Natural killer cell (primary cell): Measurements from ENCODE around the gene P2RX6. TPM values are rescaled to one million over a fixed set of nuclear protein-coding genes. Genes with fewer than 3 reads are reported as not detected.

Experiments
- ATAC-seq, 3 donors: fragments of 150-1000 bp in 2 of 3; fragments of 200-7000 bp in 1 of 3; cut with Tn5 transposase; 1 replicate in 1 of 3; 2 replicates in 2 of 3; pipeline ENCODE4 v1.10.0; 2021; ENCODE audit warnings: mild to moderate bottlenecking in 2 of 3, moderate library complexity in 2 of 3
- DNase-seq, 2 donors: peaks; one replicate each; pipeline versions ENCODE4 v3.0.0 to v3.0.0-alpha.2; 2013 to 2021; ENCODE audit warnings: mixed read lengths in 1 of 2
- H3K27ac ChIP-seq: one replicate; pipeline ENCODE4 v1.5.1; 2013; ENCODE audit warnings: mild to moderate bottlenecking, low read length
- H3K27me3 ChIP-seq: one replicate; pipeline ENCODE4 v1.6.1; 2013; ENCODE audit warnings: low read length; ENCODE audit not compliant: control insufficient read depth, insufficient read depth
- H3K36me3 ChIP-seq: one replicate; pipeline ENCODE4 v1.6.1; 2013; ENCODE audit warnings: low read length; ENCODE audit not compliant: control insufficient read depth, insufficient read depth
- H3K4me1 ChIP-seq: one replicate; pipeline ENCODE4 v1.6.1; 2013; ENCODE audit warnings: low read length; ENCODE audit not compliant: control insufficient read depth, insufficient read depth
- H3K4me3 ChIP-seq: one replicate; pipeline ENCODE4 v1.5.1; 2013; ENCODE audit warnings: low read length
- H3K9me3 ChIP-seq: one replicate; pipeline ENCODE4 v1.6.1; 2013; ENCODE audit warnings: low read length; ENCODE audit not compliant: control insufficient read depth, insufficient read depth
- H3K27ac Mint-ChIP-seq, 2 donors: one replicate each; pipeline ENCODE4 v1.8.0; 2022; ENCODE audit warnings: mild to moderate bottlenecking in 2 of 2, mixed read lengths in 2 of 2, moderate library complexity in 1 of 2
- H3K27me3 Mint-ChIP-seq, 2 donors: one replicate each; pipeline ENCODE4 v1.8.0; 2022; ENCODE audit warnings: low read depth in 2 of 2, mixed read lengths in 2 of 2
- H3K36me3 Mint-ChIP-seq: one replicate; pipeline ENCODE4 v1.8.0; 2022; ENCODE audit warnings: mixed read lengths
- H3K4me1 Mint-ChIP-seq, 2 donors: one replicate each; pipeline ENCODE4 v1.8.0; 2022; ENCODE audit warnings: mixed read lengths in 2 of 2
- H3K4me3 Mint-ChIP-seq: one replicate; pipeline ENCODE4 v1.8.0; 2022; ENCODE audit warnings: mild to moderate bottlenecking, moderate library complexity, mixed read lengths
- H3K9me3 Mint-ChIP-seq, 2 donors: one replicate each; pipeline ENCODE4 v1.8.0; 2022; ENCODE audit warnings: mixed read lengths in 2 of 2
- CTCF ChIP-seq: fragments of 200-600 bp; IDR thresholded peaks from one replicate; pipeline ENCODE4 v1.8.0; 2022; ENCODE audit warnings: antibody characterized with exemption
- WGBS: methylation state at CpG from one replicate; pipeline ENCODE4 v1.1.7; 2013; ENCODE audit warnings: missing lambda C conversion rate; ENCODE audit not compliant: insufficient coverage; 5-methylcytosine and 5-hydroxymethylcytosine counted together
- intact Hi-C: fragments of 100-400 bp; cut with micrococcal nuclease; formaldehyde crosslinking; loops from one replicate; pipeline ENCODE4 v1.14.2; 2022
- total RNA-seq, 4 donors: library from RNA; stranded (reverse); fragments of 120-200 nt in 1 of 4; gene quantifications; one replicate each; pipeline versions ENCODE4 v1.2.3 to v1.2.4, GENCODE V29; 2013 to 2022

The P2RX6 gene
- total RNA-seq, 3 donors from 2014 or later (not counting 1 experiment from before 2014, with no cell fraction given): 0.14 to 0.93 (median 0.18) TPM

DNA sequence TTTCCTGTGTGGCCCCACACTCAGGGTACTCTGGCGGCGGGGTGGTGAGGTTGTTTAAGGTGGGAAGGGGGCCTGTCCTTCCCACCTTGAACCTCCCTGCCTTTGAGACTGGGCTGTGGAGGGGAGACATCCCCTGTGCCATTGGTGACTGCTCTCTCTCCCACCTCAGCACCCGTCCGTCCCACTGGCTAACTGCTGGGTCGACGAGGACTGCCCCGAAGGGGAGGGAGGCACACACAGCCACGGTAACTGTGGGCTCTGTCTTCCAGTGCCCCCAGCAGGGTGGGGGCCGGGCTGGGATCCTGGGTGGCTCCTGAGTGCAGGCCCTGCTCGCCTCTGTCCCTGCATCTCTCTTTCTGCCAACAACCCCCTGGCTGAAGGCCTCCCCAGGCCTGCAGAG is 7.5 kb downstream of the P2RX6 start:
- Histone ChIP-seq H3K27ac (no peak overlapping the region), H3K27me3 (no peaks in the 10 kb centered on the region), H3K36me3 (no peaks in the 10 kb centered on the region), H3K4me1 (peaks cover 10% of the 10 kb centered on the region), H3K9me3 (no peaks in the 10 kb centered on the region), H3K4me3 (no peak overlapping the region)
- WGBS: 82% methylated on average over 8 of the region's 10 CpGs
- no peak overlapping the region for H3K4me3 Mint-ChIP-seq
- ATAC-seq: no peak
- H3K36me3 Mint-ChIP-seq: no peaks in the 10 kb centered on the region
- no peak for DNase-seq
- peaks cover 6 to 10% of the 10 kb centered on the region in 2 donors for H3K4me1 Mint-ChIP-seq
- TF ChIP-seq CTCF: no peak
- no peak overlapping the region for H3K27ac Mint-ChIP-seq
- no peaks in the 10 kb centered on the region for H3K9me3 Mint-ChIP-seq
- intact Hi-C loops: no loop called here
- H3K27me3 Mint-ChIP-seq: no peaks in the 10 kb centered on the region

DNA sequence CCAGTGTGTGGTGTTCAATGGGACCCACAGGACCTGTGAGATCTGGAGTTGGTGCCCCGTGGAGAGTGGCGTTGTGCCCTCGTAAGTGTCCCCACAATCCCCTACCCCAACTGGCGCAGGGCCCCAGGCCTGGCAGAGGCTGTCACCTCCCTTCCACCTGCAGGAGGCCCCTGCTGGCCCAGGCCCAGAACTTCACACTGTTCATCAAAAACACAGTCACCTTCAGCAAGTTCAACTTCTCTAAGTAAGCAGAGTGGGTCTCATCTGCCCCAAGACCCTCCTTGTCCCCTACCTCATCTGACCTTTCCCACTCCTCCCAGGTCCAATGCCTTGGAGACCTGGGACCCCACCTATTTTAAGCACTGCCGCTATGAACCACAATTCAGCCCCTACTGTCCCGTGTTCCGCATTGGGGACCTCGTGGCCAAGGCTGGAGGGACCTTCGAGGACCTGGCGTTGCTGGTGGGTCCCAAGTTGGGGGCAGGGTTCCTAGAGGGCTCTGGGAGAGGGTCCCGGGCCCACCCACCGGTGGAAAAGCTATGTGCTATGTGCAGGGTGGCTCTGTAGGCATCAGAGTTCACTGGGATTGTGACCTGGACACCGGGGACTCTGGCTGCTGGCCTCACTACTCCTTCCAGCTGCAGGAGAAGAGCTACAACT is 8.1 kb downstream of the P2RX6 start:
- no peaks in the 10 kb centered on the region for H3K9me3 ChIP-seq
- H3K9me3 Mint-ChIP-seq: no peaks in the 10 kb centered on the region
- no peaks in the 10 kb centered on the region for H3K27me3 ChIP-seq
- intact Hi-C loops: no loop called here
- H3K36me3 Mint-ChIP-seq: no peaks in the 10 kb centered on the region
- no peak for TF ChIP-seq CTCF
- no peak overlapping the region for H3K4me3 ChIP-seq
- H3K4me1 Mint-ChIP-seq: peaks cover 6 to 10% of the 10 kb centered on the region in 2 donors
- H3K4me1 ChIP-seq: peaks cover 10% of the 10 kb centered on the region
- H3K27me3 Mint-ChIP-seq: no peaks in the 10 kb centered on the region
- H3K27ac Mint-ChIP-seq: no peak overlapping the region
- WGBS: 83% methylated on average over 13 of the region's 13 CpGs
- no peaks in the 10 kb centered on the region for H3K36me3 ChIP-seq
- ATAC-seq: no peak
- no peak overlapping the region for H3K27ac ChIP-seq
- H3K4me3 Mint-ChIP-seq: no peak overlapping the region
- no peak for DNase-seq

DNA sequence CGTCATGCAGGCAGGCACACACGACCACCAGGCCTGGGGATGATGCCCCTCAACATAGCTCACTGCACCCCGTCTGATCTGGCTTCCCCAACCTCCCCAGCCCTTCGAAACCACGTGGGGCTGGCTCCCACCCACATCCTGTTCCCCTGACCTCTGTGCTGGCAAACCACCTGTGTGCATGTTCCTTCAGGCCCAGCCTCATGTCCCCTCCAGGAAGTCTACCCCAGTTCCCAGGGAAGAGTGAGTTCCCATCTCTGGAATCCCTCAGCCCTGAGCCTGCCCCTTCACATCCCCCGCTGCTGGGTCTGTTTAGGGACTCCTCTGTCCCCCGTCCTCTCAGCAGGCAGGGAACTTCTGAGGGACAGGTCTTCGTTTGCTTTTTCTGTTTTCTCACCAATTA is 10.3 kb downstream of the P2RX6 start:
- intact Hi-C loops: no loop called here
- H3K4me3 Mint-ChIP-seq: no peak overlapping the region
- no peak overlapping the region for H3K4me3 ChIP-seq
- H3K4me1 ChIP-seq: peaks cover 10% of the 10 kb centered on the region
- DNase-seq (peak in 1 of 2 donors; percentile 31), ATAC-seq (peak in 1 of 3 donors; percentile 48)
- H3K27ac Mint-ChIP-seq: peak overlapping the region in 1 of 2 donors; percentile 42
- no peaks in the 10 kb centered on the region for H3K36me3 Mint-ChIP-seq
- no peaks in the 10 kb centered on the region for H3K9me3 ChIP-seq
- 40% methylated on average over 8 of the region's 8 CpGs for WGBS
- H3K36me3 ChIP-seq: no peaks in the 10 kb centered on the region
- H3K27ac ChIP-seq: no peak overlapping the region
- no peaks in the 10 kb centered on the region for H3K27me3 ChIP-seq
- H3K4me1 Mint-ChIP-seq: peaks cover 6 to 10% of the 10 kb centered on the region in 2 donors
- peaks cover 0 to 3% of the 10 kb centered on the region in 2 donors for H3K27me3 Mint-ChIP-seq
- no peak for TF ChIP-seq CTCF
- H3K9me3 Mint-ChIP-seq: no peaks in the 10 kb centered on the region
